RWPE2 (cell line): ENCODE measurements around the gene RFTN1.

ENCODE experiments used
- ATAC-seq: fragments of 200-7000 bp; cut with Tn5 transposase; 3 replicates; pipeline ENCODE4 v1.9.1; 2021; ENCODE audit warnings: low read depth
- DNase-seq: peaks from one replicate; pipeline ENCODE4 v3.0.0-alpha.2; 2020; ENCODE audit warnings: low spot score
- H3K27ac ChIP-seq: fragments of 450-650 bp; 2 replicates; pipeline ENCODE4 v1.5.1; 2017; ENCODE audit warnings: mild to moderate bottlenecking; ENCODE audit not compliant: poor library complexity, severe bottlenecking
- H3K27me3 ChIP-seq: fragments of 250-450 bp; sonication (Bioruptor Pico); 2 replicates; pipeline ENCODE4 v1.5.1; 2021; ENCODE audit warnings: mild to moderate bottlenecking, moderate library complexity; ENCODE audit not compliant: insufficient read depth, poor library complexity, severe bottlenecking
- H3K36me3 ChIP-seq: fragments of 250-450 bp; sonication (Bioruptor Pico); 2 replicates; pipeline ENCODE4 v1.5.1; 2020; ENCODE audit warnings: low read depth, mild to moderate bottlenecking, moderate library complexity
- H3K4me1 ChIP-seq: fragments of 250-450 bp; sonication (Bioruptor Pico); 2 replicates; pipeline ENCODE4 v1.5.1; 2021; ENCODE audit warnings: mild to moderate bottlenecking, moderate library complexity; ENCODE audit not compliant: insufficient read depth, poor library complexity, severe bottlenecking
- H3K4me3 ChIP-seq: fragments of 250-450 bp; sonication (Bioruptor Pico); 2 replicates; pipeline ENCODE4 v1.5.1; 2021; ENCODE audit warnings: mild to moderate bottlenecking, moderate library complexity; ENCODE audit not compliant: severe bottlenecking
- H3K9me3 ChIP-seq: fragments of 250-450 bp; sonication (Bioruptor Pico); 2 replicates; pipeline ENCODE4 v1.5.1; 2021; ENCODE audit warnings: mild to moderate bottlenecking, moderate library complexity; ENCODE audit not compliant: severe bottlenecking
- TF ChIP-seq, protein P1 (sequence below): fragments of 450-650 bp; IDR thresholded peaks from one replicate; pipeline ENCODE4 v1.5.1; 2017; ENCODE audit warnings: mild to moderate bottlenecking, moderate library complexity; ENCODE audit not compliant: poor library complexity, severe bottlenecking

Gene RFTN1

DNA sequence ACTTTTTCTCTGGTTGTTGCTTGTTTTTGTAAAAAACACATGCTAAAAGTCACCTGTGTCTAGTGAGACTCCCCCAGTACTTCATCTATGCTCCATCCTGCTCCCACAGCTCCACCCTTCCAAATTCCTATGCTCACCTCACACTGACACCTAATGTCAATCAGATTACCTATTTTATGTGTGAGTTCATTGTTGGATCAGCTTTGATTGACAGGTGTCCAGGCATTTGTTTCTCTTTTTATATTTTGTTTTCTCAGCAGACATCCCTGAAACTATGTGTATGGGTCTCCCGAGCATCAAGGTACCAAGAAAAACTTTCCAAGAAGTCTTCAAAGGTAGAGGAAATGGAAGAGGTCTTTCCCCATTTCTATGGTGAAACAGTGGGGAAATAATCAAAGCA lies 13.4 kb downstream of the RFTN1 start:
- Histone ChIP-seq H3K36me3 (no peaks in the 10 kb centered on the region), H3K4me1 (no peaks in the 10 kb centered on the region), H3K9me3 (no peaks in the 10 kb centered on the region), H3K27ac (no peak overlapping the region), H3K27me3 (no peaks in the 10 kb centered on the region), H3K4me3 (no peak overlapping the region)
- TF ChIP-seq, protein P1, sequence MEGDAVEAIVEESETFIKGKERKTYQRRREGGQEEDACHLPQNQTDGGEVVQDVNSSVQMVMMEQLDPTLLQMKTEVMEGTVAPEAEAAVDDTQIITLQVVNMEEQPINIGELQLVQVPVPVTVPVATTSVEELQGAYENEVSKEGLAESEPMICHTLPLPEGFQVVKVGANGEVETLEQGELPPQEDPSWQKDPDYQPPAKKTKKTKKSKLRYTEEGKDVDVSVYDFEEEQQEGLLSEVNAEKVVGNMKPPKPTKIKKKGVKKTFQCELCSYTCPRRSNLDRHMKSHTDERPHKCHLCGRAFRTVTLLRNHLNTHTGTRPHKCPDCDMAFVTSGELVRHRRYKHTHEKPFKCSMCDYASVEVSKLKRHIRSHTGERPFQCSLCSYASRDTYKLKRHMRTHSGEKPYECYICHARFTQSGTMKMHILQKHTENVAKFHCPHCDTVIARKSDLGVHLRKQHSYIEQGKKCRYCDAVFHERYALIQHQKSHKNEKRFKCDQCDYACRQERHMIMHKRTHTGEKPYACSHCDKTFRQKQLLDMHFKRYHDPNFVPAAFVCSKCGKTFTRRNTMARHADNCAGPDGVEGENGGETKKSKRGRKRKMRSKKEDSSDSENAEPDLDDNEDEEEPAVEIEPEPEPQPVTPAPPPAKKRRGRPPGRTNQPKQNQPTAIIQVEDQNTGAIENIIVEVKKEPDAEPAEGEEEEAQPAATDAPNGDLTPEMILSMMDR: no peak
- ATAC-seq (no peak), DNase-seq (no peak)

DNA sequence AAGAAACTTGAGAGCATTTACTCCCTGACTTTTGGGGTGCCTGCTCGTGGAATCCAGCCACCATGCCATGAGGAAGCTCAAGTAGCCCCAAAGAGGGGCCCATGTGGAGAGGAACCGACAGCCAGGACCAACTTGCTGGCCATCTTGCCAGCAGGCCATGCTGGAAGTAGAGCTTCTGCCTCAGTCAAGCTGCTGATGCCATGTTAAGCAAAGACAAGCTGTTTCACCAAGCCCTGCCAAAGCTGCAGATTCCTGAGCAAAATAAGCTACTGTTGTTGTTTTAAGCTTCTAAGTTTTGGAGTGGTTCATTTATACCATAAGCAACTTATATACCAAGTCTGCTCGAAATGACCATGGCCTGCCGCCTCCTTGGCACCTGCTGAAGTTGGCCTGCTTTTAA lies 14.1 kb downstream of the RFTN1 start:
- no peaks in the 10 kb centered on the region for H3K36me3 ChIP-seq
- H3K4me1 ChIP-seq: no peaks in the 10 kb centered on the region
- DNase-seq (no peak), ATAC-seq (no peak)
- no peaks in the 10 kb centered on the region for H3K9me3 ChIP-seq
- no peak overlapping the region for H3K27ac ChIP-seq
- TF ChIP-seq, protein P1: no peak
- H3K27me3 ChIP-seq: no peaks in the 10 kb centered on the region
- no peak overlapping the region for H3K4me3 ChIP-seq

DNA sequence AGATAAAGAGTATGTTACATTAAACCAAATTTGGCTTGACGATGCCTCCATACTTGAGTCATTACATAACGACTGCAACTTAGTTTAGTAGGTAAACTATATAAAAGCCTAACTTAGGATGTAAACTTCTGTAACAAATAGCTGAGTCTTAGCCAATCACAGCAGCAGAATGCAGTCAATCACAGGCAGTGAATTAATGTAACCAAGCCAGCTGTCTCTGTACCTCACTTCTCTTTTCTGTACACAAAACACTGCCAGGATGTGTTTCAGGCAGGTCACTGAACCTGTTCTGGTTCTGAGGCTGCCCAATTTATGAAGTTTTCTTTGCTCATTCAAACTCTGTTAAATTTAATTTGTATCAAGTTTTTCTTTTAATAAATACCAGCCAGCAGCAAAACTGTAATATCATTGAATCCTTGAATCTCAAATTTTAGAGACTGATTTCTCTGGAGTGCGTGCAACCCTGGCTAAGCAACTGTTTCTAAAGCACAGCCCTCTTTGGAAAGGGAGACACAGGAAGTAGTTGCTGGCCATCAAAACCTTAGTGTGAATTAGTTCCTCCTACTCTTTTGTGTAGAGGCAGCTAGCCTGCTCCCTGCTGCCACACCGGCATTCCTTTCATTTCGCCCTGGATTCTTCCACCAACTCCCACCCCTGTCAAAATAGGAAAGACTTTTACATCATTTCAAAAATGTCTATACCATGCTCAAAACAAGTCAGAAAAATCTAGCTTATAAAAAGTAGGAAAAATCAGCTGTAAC lies 15.2 kb downstream of the RFTN1 start:
- DNase-seq: no peak
- TF ChIP-seq, protein P1: no peak
- H3K36me3 ChIP-seq: no peaks in the 10 kb centered on the region
- ATAC-seq: no peak
- H3K4me3 ChIP-seq: no peak overlapping the region
- no peaks in the 10 kb centered on the region for H3K4me1 ChIP-seq
- no peak overlapping the region for H3K27ac ChIP-seq
- H3K27me3 ChIP-seq: no peaks in the 10 kb centered on the region
- H3K9me3 ChIP-seq: no peaks in the 10 kb centered on the region

DNA sequence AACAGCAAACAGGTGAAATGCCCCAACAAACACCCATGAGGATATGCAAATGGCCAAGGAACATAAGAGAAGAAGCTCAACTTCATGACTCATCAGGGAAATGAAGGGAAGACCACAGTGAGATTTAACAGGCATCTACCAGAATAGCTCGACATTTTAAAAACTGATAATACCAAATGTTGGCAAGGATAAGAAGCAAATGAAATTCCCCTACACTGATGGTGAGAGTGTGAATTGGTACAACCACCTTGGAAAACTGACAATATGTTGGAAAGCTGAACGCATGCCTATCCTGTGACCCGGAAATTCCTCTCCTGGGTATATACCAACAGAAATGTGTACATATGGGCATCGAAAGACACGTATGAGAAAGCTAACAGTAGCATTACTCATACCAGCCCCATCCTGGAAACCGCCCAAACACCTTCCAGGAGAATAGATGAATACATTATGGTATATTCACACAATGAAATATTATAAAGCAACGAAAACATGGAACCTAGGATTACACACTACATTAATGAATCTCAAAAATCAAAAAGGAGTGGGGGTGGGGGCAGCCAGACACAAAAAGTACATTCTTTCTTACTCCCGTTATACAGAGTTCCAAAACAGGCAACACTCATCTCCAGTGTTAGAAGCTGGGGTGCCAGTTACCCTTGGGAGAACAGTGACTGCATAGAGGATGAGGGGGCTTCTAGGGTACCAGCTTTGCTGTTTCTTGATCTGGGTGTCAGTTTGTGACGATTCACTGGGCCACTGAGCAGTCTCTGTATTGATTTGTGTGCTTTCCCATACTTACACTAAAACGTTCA lies 16.9 kb downstream of the RFTN1 start:
- DNase-seq: no peak
- no peaks in the 10 kb centered on the region for H3K27me3 ChIP-seq
- no peaks in the 10 kb centered on the region for H3K9me3 ChIP-seq
- H3K36me3 ChIP-seq: no peaks in the 10 kb centered on the region
- TF ChIP-seq, protein P1: no peak
- no peak overlapping the region for H3K4me3 ChIP-seq
- H3K27ac ChIP-seq: no peak overlapping the region
- ATAC-seq: peak; percentile 66; the same call in 2 of the 3 replicates
- no peaks in the 10 kb centered on the region for H3K4me1 ChIP-seq
